HG02973 (cell line): ENCODE results near the gene SPTBN1.
A peak's percentile ranks its signal among the peaks of the same experiment; 100 is the strongest.
"Not testable (repeated sequence)": the region's sequence is repeated elsewhere in the genome, so short reads cannot be mapped to it uniquely, and the experiment has no call there.

Experiments
- ATAC-seq: cut with Tn5 transposase; IDR thresholded peaks from one replicate; pipeline ENCODE4 v1.9.1; 2021; ENCODE audit warnings: moderate library complexity; ENCODE audit not compliant: unreplicated experiment

Gene SPTBN1

DNA sequence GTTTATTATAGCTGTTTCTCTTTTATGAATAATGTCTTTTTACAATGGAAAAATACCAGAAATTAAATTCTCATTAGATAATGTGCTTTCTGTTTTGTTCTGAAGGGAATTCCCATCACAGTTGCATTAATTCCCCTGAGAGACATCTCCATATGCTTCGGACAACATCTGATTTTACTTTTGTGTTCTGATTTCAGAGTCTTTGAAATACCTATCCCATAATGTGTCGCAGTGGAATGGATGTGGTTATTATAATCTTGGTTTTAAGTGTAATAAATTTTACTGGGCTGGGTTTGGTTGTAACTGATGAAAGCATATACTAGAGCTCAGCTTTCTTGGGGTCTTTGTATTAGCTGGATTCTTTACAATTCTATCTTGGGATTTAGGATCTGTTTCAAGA is 12.5 kb downstream of the SPTBN1 start:
- ATAC-seq = no peak

- no peak for ATAC-seq
Measured at GRCh38 chr2:54469484-54470053, 13.4 kb downstream of the SPTBN1 start.

DNA sequence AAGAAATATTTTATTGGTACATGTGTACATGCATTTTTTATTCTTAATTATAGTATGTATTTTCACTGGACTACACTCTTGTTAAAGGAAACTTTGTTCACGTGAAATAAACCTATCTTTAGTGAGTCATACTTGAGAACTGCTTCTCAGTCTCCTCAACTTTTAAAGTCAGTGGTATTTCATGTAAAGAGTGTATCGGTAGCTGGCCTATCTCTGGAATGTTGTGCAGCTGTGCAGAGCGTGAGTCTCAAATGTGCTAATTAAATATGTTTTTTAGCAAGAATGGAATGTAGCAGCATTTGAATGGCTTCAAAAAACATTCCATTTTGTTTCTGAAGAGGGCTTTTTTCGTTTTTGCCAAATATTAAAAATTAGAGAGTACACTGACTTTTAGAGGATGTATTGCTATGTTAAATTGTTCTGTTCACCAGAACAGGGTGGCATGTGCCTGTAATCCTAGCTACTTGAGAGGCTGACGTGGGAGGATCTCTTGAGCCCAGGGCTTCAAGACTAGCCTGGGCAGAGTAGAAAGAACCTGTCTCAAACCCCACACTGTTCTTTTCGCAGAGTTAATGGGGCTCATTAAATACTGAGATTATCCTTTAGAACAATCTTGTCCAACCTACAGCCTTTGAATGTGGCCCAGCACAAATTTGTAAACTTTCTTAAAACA is 14.3 kb downstream of the SPTBN1 start:
- ATAC-seq = no peak

- peak; percentile 88 for ATAC-seq
Measured at GRCh38 chr2:54471221-54471711, 15.1 kb downstream of the SPTBN1 start.

DNA sequence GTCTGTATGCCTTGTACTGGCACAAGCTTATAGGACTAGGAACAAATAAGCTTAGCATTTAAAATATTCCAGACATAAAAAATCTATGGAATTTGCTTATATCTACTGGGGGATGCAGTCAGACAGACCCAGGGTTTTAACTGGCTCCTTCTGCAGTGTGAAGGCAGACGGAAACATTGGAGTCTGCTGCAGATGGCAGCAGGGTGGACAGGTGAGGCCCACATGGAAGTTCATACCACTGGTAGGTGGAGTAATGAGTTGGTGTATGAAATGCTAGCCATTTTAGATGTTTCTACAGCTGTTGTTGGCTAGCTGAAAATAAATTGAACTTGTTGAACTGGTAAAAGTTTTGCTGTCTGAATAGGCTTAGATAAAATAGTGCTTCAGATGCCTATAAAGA is 17.7 kb downstream of the SPTBN1 start:
- no peak for ATAC-seq

GRCh38 chr2:54475285-54475684 is 19.2 kb downstream of the SPTBN1 start:
- ATAC-seq = no peak

DNA sequence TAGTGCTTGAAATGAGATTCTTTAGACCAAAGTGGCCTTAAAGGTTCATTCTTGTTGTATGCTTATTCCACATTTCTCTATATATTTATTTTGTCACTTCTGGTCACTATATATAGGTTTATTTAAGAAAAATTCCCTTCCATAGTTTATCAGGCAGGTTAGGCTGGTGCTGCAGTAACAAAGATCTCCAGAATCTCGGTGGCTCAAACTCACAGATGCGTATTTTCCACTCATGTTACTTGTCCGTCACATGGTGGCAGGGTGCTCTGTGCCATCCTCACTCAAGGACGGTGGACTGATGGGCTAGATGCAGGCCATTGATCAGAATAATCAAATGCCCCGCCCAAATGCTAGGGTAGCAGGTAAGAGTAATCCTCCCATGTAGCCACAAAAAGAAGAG is 19.8 kb downstream of the SPTBN1 start:
- ATAC-seq = no peak

DNA sequence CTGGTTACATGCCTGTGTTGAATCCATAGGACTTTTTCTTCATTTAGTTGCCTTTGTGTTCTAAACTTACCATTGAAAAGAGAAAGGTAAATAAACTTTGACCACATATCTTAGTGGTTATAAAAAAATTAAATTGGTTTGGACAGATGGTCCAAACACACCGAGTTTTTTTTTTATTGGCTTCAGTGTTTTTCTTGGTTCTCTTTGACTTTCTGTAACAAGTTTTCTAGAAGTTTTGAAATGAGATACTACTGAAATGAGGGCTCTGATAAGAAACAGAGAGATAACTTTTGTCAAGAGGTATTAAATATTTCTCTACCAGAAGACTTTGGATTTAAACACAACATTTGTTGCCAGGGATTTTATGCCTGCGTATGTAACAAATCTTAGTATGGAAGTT is 20.7 kb downstream of the SPTBN1 start:
- no peak for ATAC-seq

- no peak for ATAC-seq
Measured at GRCh38 chr2:54477896-54478295, 21.8 kb downstream of the SPTBN1 start.

DNA sequence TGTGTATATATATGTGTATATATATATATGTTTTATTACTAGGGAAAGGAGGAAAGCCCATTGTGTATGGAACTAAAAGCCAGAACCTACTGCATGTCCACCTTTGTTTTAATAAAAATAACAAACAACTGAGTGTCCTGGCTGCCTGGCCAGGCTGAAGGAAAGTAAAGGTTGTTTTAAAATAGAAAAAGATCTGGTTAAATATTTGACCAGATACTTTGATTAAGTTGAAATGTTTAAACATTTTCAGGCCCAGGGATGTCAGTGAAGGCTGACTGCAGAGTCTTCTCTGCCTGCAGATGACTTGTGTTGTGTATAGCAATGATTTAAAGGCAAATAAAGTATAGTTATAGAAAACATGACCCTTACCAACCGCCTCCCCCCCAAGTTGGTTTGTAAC is 22.8 kb downstream of the SPTBN1 start:
- ATAC-seq = no peak

DNA sequence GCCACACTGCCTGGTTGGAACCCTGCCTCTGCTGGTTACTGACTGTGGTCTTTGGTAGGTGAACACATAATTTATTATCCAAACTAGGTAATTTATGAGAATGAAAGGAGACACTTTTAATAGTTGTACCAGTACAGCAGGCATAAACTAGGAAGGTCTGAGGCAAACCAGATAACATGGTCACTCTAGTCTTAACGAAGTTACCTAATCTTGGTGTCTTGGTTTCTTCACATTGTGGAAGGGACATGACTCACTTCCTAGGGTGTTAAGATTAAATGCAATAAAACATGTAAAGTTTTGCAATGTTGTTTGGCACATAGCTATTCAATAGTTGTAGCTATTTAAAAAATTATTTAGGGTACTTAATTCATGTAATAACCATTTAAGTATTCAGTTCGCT is 23.3 kb downstream of the SPTBN1 start:
- ATAC-seq = no peak

- peak; percentile 56 for ATAC-seq
Measured at GRCh38 chr2:54480025-54480424, 23.9 kb downstream of the SPTBN1 start.

- ATAC-seq = no peak
Measured at GRCh38 chr2:54481686-54482085, 25.6 kb downstream of the SPTBN1 start.

DNA sequence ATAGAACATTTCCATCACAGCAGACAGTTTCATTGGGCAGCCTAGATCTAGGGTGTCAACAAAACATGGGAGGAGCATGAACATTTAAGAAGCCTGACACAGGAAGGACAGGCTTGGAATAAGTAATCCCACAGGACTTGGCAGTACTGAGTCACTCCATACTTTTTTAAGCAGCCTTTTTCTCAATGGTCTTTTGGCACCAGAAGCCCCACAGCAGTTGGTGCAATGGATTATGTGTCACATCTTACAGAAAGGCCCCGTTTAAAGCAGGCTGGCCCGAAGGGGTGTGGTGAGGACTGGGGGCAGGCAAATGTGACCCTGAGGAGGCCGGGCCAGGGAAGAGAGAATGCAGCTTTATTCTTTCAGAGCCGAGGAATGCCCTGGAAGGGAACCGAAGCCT is 26.6 kb downstream of the SPTBN1 start:
- ATAC-seq = no peak

GRCh38 chr2:54483426-54483825 is 27.3 kb downstream of the SPTBN1 start:
- no peak for ATAC-seq

DNA sequence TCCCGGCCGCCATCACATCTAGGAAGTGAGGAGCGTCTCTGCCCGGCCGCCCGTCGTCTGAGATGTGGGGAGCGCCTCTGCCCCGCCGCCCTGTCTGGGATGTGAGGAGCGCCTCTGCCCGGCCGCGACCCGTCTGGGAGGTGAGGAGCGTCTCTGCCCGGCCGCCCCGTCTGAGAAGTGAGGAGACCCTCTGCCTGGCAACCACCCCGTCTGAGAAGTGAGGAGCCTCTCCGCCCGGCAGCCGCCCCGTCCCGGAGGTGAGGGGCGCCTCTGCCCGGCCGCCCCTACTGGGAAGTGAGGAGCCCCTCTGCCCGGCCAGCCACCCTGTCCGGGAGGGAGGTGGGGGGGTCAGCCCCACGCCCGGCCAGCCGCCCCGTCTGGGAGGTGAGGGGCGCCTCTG is 29.6 kb downstream of the SPTBN1 start:
- ATAC-seq = not testable (repeated sequence)

GRCh38 chr2:54486766-54487165 is 30.6 kb downstream of the SPTBN1 start:
- ATAC-seq = no peak

GRCh38 chr2:54490863-54491262 is 34.7 kb downstream of the SPTBN1 start:
- no peak for ATAC-seq

DNA sequence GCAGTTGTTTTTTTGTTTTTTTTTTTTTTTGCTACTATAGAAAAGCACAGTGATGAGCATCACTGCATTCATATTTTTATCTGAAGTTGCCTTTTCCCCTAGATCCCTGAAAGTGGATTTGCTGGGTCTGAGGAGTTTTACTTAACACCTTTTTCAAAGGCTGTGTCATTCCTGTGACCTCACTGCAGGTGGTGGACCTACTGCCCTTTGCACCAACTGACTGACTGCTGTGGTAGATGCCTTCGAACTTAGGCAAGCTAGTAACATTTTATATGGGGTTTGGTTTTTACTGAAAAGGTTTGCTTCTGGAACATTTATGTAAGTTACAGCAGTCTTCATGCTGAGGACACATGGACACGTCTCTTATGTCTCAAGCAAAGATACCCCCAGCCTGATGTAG is 36.2 kb downstream of the SPTBN1 start:
- ATAC-seq = no peak

DNA sequence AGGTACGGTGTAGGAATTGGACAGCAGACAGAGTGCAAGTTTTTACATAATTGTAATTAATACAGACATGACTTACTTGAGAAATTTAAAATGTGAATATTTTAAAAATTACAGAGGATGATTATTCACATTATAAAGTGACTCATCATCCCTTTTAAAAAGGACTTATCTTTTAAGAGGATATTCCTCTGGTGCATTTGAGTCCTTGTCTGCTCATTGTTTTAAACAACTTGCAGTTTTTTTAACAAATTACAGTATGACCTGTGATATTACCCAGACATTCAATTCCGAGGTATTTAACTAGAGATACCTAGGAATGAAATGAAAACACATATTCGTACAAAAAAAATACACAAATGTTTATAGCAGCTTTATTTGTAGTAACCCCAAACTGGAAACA is 38.0 kb downstream of the SPTBN1 start:
- ATAC-seq = no peak

DNA sequence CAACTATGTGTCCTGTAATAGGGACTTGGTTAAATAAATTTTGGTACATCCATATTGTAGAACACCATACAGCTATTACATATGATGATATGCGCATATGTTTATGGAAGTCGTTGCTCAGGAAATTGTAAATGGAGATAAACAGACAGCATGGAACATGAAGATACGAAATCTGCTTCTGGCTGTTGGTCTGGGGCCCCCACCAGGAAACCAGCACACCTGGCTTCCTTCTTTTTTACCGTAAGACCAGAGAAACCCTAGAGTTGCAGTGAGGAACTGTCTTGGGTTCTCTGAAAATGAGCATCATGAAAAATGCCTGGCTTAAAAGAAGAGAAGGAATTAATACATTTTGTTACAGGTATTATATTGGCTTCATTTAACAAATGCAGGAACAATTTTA is 40.8 kb downstream of the SPTBN1 start:
- no peak for ATAC-seq

- ATAC-seq = no peak
Measured at GRCh38 chr2:54497763-54498680, 41.9 kb downstream of the SPTBN1 start.
